H9 (cell line): ENCODE results near the gene TRIM28. TPM values are rescaled to one million over a fixed set of nuclear protein-coding genes. Genes with fewer than 3 reads are reported as not detected.
A peak's percentile ranks its signal among the peaks of the same experiment; 100 is the strongest.

Experiments
- DNase-seq: peaks from one replicate; pipeline ENCODE4 v3.0.0-alpha.2; 2017
- H2AFZ ChIP-seq: one replicate; pipeline ENCODE4 v1.6.1; 2013; ENCODE audit warnings: mild to moderate bottlenecking, low read length, control low read depth, moderate library complexity
- H2AK5ac ChIP-seq: 2 replicates; pipeline ENCODE4 v1.6.1; 2013; ENCODE audit warnings: low read length, control low read depth, mixed read lengths; ENCODE audit not compliant: insufficient read length
- H2BK120ac ChIP-seq: one replicate; pipeline ENCODE4 v1.6.1; 2013; ENCODE audit warnings: low read depth, mild to moderate bottlenecking, low read length, control low read depth, inconsistent platforms; ENCODE audit not compliant: poor library complexity, severe bottlenecking
- H2BK12ac ChIP-seq: 2 replicates; pipeline ENCODE4 v1.6.1; 2013; ENCODE audit warnings: low read length, control low read depth, mixed read lengths, low read depth; ENCODE audit not compliant: insufficient read length
- H2BK15ac ChIP-seq: 2 replicates; pipeline ENCODE4 v1.6.1; 2013; ENCODE audit warnings: low read depth, low read length, control low read depth
- H2BK20ac ChIP-seq: one replicate; pipeline ENCODE4 v1.6.1; 2013; ENCODE audit warnings: low read depth, mild to moderate bottlenecking, low read length, control low read depth, inconsistent platforms; ENCODE audit not compliant: poor library complexity, severe bottlenecking
- H2BK5ac ChIP-seq: 2 replicates; pipeline ENCODE4 v1.6.1; 2013; ENCODE audit warnings: low read length, control low read depth, mixed read lengths; ENCODE audit not compliant: insufficient read length
- H3K14ac ChIP-seq: 2 replicates; pipeline ENCODE4 v1.6.1; 2013; ENCODE audit warnings: low read length, control low read depth; ENCODE audit not compliant: insufficient read depth
- H3K18ac ChIP-seq: 2 replicates; pipeline ENCODE4 v1.6.1; 2013; ENCODE audit warnings: low read depth, mild to moderate bottlenecking, mixed read lengths, low read length, control low read depth; ENCODE audit not compliant: insufficient read length
- H3K23ac ChIP-seq: 2 replicates; pipeline ENCODE4 v1.6.1; 2013; ENCODE audit warnings: low read length, control low read depth, mixed read lengths, low read depth; ENCODE audit not compliant: insufficient read length
- H3K23me2 ChIP-seq: 2 replicates; pipeline ENCODE4 v1.6.1; 2013; ENCODE audit warnings: low read depth, mild to moderate bottlenecking, mixed read lengths, low read length, control low read depth; ENCODE audit not compliant: insufficient read length, poor library complexity, severe bottlenecking
- H3K27ac ChIP-seq: 2 replicates; pipeline ENCODE4 v1.5.1; 2013; ENCODE audit warnings: low read length, control low read depth, mixed read lengths, low read depth; ENCODE audit not compliant: insufficient read length
- H3K27me3 ChIP-seq: 2 replicates; pipeline ENCODE4 v1.6.1; 2013; ENCODE audit warnings: low read length, control low read depth, inconsistent platforms; ENCODE audit not compliant: insufficient read depth
- H3K4ac ChIP-seq: 2 replicates; pipeline ENCODE4 v1.6.1; 2013; ENCODE audit warnings: low read depth, mild to moderate bottlenecking, control low read depth, inconsistent platforms, low read length, moderate library complexity
- H3K4me1 ChIP-seq: 2 replicates; pipeline ENCODE4 v1.6.1; 2013; ENCODE audit warnings: low read length, control low read depth, inconsistent platforms; ENCODE audit not compliant: insufficient read depth
- H3K4me2 ChIP-seq: 2 replicates; pipeline ENCODE4 v1.6.1; 2013; ENCODE audit warnings: low read length, control low read depth, mixed read lengths; ENCODE audit not compliant: insufficient read length, insufficient read depth
- H3K56ac ChIP-seq: 2 replicates; pipeline ENCODE4 v1.6.1; 2013; ENCODE audit warnings: low read depth, mild to moderate bottlenecking, mixed read lengths, low read length, control low read depth; ENCODE audit not compliant: insufficient read length
- H3K79me1 ChIP-seq: 2 replicates; pipeline ENCODE4 v1.6.1; 2013; ENCODE audit warnings: low read depth, mild to moderate bottlenecking, moderate library complexity, low read length, control low read depth, inconsistent platforms; ENCODE audit not compliant: insufficient read depth, poor library complexity, severe bottlenecking
- H3K79me2 ChIP-seq: 2 replicates; pipeline ENCODE4 v1.6.1; 2013; ENCODE audit warnings: low read length, control low read depth, inconsistent platforms; ENCODE audit not compliant: insufficient read depth
- H3K9ac ChIP-seq: 2 replicates; pipeline ENCODE4 v1.6.1; 2013; ENCODE audit warnings: low read length, control low read depth, mixed read lengths; ENCODE audit not compliant: insufficient read length; ENCODE audit errors: extremely low read depth
- H3K9me3 ChIP-seq: one replicate; pipeline ENCODE4 v1.6.1; 2013; ENCODE audit warnings: low read depth, low read length, inconsistent platforms; ENCODE audit not compliant: control insufficient read depth
- H3T11ph ChIP-seq: one replicate; pipeline ENCODE4 v1.6.1; 2013; ENCODE audit warnings: mild to moderate bottlenecking, low read length, control low read depth, inconsistent platforms
- H4K20me1 ChIP-seq: one replicate; pipeline ENCODE4 v1.6.1; 2013; ENCODE audit not compliant: control insufficient read depth, insufficient read length, insufficient read depth
- H4K5ac ChIP-seq: 2 replicates; pipeline ENCODE4 v1.6.1; 2013; ENCODE audit warnings: low read depth, mild to moderate bottlenecking, mixed read lengths, low read length, control low read depth; ENCODE audit not compliant: insufficient read length
- H4K8ac ChIP-seq: replicated peaks from 2 replicates; pipeline ENCODE4 v1.6.1; 2013; ENCODE audit warnings: low read length, control low read depth, mixed read lengths, low read depth; ENCODE audit not compliant: insufficient read length
- H4K91ac ChIP-seq: 2 replicates; pipeline ENCODE4 v1.6.1; 2013; ENCODE audit warnings: low read depth, mild to moderate bottlenecking, moderate library complexity, mixed read lengths, low read length, control low read depth; ENCODE audit not compliant: insufficient read length
- H3K27ac Mint-ChIP-seq, 3 experiments: 2 replicates in 2 of 3; 3 replicates in 1 of 3; pipeline ENCODE4 v1.8.0; 2020 to 2021; ENCODE audit warnings: mixed read lengths in 3 of 3, mild to moderate bottlenecking in 1 of 3, moderate library complexity in 1 of 3
- H3K27me3 Mint-ChIP-seq: 2 replicates; pipeline ENCODE4 v1.8.0; 2021; ENCODE audit warnings: low read depth, mild to moderate bottlenecking, moderate library complexity, mixed read lengths
- H3K36me3 Mint-ChIP-seq, 3 experiments: 2 replicates in 2 of 3; 3 replicates in 1 of 3; pipeline ENCODE4 v1.8.0; 2020 to 2021; ENCODE audit warnings: low read depth in 3 of 3, mixed read lengths in 3 of 3; ENCODE audit not compliant: insufficient read depth in 1 of 3
- H3K4me1 Mint-ChIP-seq, 2 experiments: 2 replicates each; pipeline ENCODE4 v1.8.0; 2020; ENCODE audit warnings: mixed read lengths in 2 of 2
- H3K4me3 Mint-ChIP-seq, 2 experiments: 2 replicates in 1 of 2; 3 replicates in 1 of 2; pipeline ENCODE4 v1.8.0; 2020 to 2021; ENCODE audit warnings: mild to moderate bottlenecking in 2 of 2, mixed read lengths in 2 of 2, moderate library complexity in 1 of 2
- H3K9me3 Mint-ChIP-seq, 2 experiments: 2 replicates in 1 of 2; 3 replicates in 1 of 2; pipeline ENCODE4 v1.8.0; 2020; ENCODE audit warnings: mild to moderate bottlenecking in 2 of 2, mixed read lengths in 2 of 2, moderate library complexity in 1 of 2
- CTCF ChIP-seq: fragments of 200-600 bp; sonication (generic); conservative IDR thresholded peaks from 3 replicates; pipeline ENCODE4 v1.8.0; 2021; ENCODE audit warnings: antibody characterized with exemption, mild to moderate bottlenecking
- WGBS: extraction: QIAGEN DNeasy Blood & Tissue Kit; methylation state at CpG from one replicate; pipeline ENCODE4 v1.1.7; 2013; ENCODE audit warnings: missing lambda C conversion rate, low lambda C conversion rate, mixed read lengths; ENCODE audit not compliant: insufficient read length; ENCODE audit errors: extremely low coverage; 5-methylcytosine and 5-hydroxymethylcytosine counted together
- total RNA-seq: library from RNA; stranded (reverse); gene quantifications from 2 replicates; pipeline ENCODE4 v1.2.1, GENCODE V29; 2021

Gene TRIM28
- total RNA-seq, 1 experiment from 2014 or later: 1,084 TPM

DNA sequence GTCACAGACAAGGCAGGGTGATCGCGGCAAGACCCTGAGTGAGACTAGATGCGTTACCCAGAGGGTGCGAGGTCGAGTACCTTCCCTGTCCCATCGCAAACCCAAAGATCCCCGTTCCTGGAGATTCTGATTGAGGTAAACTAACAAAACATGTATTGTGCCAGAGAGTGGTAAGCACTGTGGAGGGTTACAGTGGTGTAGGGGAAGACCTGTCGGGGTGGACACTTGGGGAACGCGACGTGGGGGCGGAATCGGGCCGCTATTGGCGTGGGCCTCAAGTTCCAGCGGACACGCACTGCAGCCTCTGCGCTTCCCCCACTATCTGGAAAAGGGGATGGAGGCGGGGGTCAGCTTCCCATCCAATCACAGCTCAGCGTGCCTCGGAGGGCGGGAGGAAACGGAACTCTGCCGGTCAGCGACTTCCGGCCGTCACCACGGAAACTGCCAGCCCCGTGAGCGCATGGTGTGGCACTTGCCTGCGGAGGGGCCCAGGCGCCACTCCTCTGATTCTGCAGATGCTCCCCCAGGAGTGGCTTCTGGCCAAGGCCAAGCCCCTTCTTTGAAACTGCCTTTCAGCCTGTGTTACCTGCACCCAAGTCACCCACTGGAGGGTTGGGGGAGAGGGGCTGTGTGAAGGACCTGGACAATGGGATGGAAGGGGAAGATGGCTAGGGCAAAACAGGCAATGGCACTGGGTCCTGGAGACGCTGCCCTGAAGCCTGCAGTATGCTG, 15.6 kb downstream of the TRIM28 start:
- Histone ChIP-seq H3K4ac (no peak overlapping the region), H3K27ac (peak overlapping the region; percentile 60), H2BK15ac (no peak overlapping the region), H3K79me2 (peaks cover 8% of the 10 kb centered on the region; the same call in 1 of the 2 replicates), H3K56ac (no peak overlapping the region), H3K4me1 (no peaks in the 10 kb centered on the region), H3K27me3 (no peaks in the 10 kb centered on the region), H2BK20ac (no peak overlapping the region), H3K23ac (no peak overlapping the region), H2AFZ (no peak overlapping the region), H3K4me2 (peak overlapping the region; percentile 67), H2BK120ac (no peak overlapping the region), H3T11ph (no peak overlapping the region), H4K20me1 (no peaks in the 10 kb centered on the region), H3K18ac (peak overlapping the region; percentile 93), H3K23me2 (peaks cover 7% of the 10 kb centered on the region), H2BK5ac (peak overlapping the region; percentile 56), H2AK5ac (no peak overlapping the region), H4K8ac (no peak overlapping the region), H2BK12ac (no peak overlapping the region), H4K91ac (no peak overlapping the region), H4K5ac (peak overlapping the region; percentile 2), H3K9ac (peak overlapping the region; percentile 95), H3K14ac (peak overlapping the region; percentile 85; the same call in 1 of the 2 replicates), H3K79me1 (no peaks in the 10 kb centered on the region), H3K9me3 (no peaks in the 10 kb centered on the region)
- H3K27me3 Mint-ChIP-seq: peaks cover 1% of the 10 kb centered on the region; the same call in 1 of the 2 replicates
- peak overlapping the region; percentile 96 for H3K4me3 Mint-ChIP-seq
- peak; percentile 95 for DNase-seq
- WGBS: no CpG with 5 or more reads among the region's 33 CpGs
- TF ChIP-seq CTCF: no peak
- H3K9me3 Mint-ChIP-seq: no peaks in the 10 kb centered on the region; a peak in 1 of 5 replicates
- H3K27ac Mint-ChIP-seq: peak overlapping the region; percentile 100
- H3K4me1 Mint-ChIP-seq: peaks cover 14 to 33% of the 10 kb centered on the region in 2 experiments
- peaks cover 16 to 41% (median 26%) of the 10 kb centered on the region in 3 experiments; a peak in 6 of 7 replicates for H3K36me3 Mint-ChIP-seq
